SW480 (cell line): Measurements from ENCODE around the gene PNKP.

Experiments
- DNase-seq: peaks from one replicate; pipeline ENCODE4 v3.0.0-alpha.2; 2016; ENCODE audit warnings: low spot score

PNKP gene

GRCh38 chr19:49859682-49860335 is 7.6 kb downstream of the PNKP start:
- DNase-seq: no peak

GRCh38 chr19:49858088-49858985 is 9.0 kb downstream of the PNKP start:
- no peak for DNase-seq

GRCh38 chr19:49857838-49858087 is 9.6 kb downstream of the PNKP start:
- DNase-seq: no peak

GRCh38 chr19:49857061-49857837 is 10.1 kb downstream of the PNKP start:
- no peak for DNase-seq

GRCh38 chr19:49856574-49857021 is 10.8 kb downstream of the PNKP start:
- DNase-seq: no peak

- no peak for DNase-seq
These were observed 11.5 kb downstream of the PNKP start for GRCh38 chr19:49855676-49856573.

GRCh38 chr19:49855277-49855675 is 12.1 kb downstream of the PNKP start:
- no peak for DNase-seq

GRCh38 chr19:49854378-49855263 is 12.8 kb downstream of the PNKP start:
- DNase-seq: no peak

GRCh38 chr19:49853852-49854377 is 13.5 kb downstream of the PNKP start:
- no peak for DNase-seq

- no peak for DNase-seq
These were observed 14.7 kb downstream of the PNKP start for GRCh38 chr19:49852631-49853126.

- DNase-seq: peak; percentile 38
These were observed 15.7 kb downstream of the PNKP start for GRCh38 chr19:49851456-49852259.

- peak; percentile 95 for DNase-seq
These were observed 16.7 kb downstream of the PNKP start, which contains the start of gene PTOV1 for GRCh38 chr19:49850487-49851342. Gene PTOV1, plus strand, starts transcription at chr19:49851159.

GRCh38 chr19:49850221-49850486 is 17.2 kb downstream of the PNKP start:
- DNase-seq: no peak

GRCh38 chr19:49849433-49850220 is 17.7 kb downstream of the PNKP start:
- no peak for DNase-seq

GRCh38 chr19:49848938-49849337 is 18.4 kb downstream of the PNKP start:
- no peak for DNase-seq

GRCh38 chr19:49847731-49848696 is 19.4 kb downstream of the PNKP start:
- peak; percentile 90 for DNase-seq

- DNase-seq: no peak
These were observed 21.0 kb downstream of the PNKP start for GRCh38 chr19:49846408-49846807.
